Parathyroid adenoma (tissue), 2 donors: ENCODE results near the gene SARDH.

Experiments
- H2AFZ ChIP-seq: fragments of 300-600 bp; sonication (generic); one replicate; pipeline ENCODE4 v1.7.0; 2017; ENCODE audit warnings: antibody characterized with exemption, mild to moderate bottlenecking
- H3K27ac ChIP-seq: fragments of 300-600 bp; sonication (generic); one replicate; pipeline ENCODE4 v1.7.0; 2017
- H3K27me3 ChIP-seq: fragments of 300-600 bp; sonication (generic); one replicate; pipeline ENCODE4 v1.7.0; 2017; ENCODE audit warnings: low read length; ENCODE audit not compliant: control insufficient read depth, insufficient read depth
- H3K36me3 ChIP-seq: fragments of 300-600 bp; sonication (generic); one replicate; pipeline ENCODE4 v1.7.0; 2017; ENCODE audit warnings: low read length; ENCODE audit not compliant: control insufficient read depth, insufficient read depth
- H3K4me1 ChIP-seq: fragments of 300-600 bp; sonication (generic); one replicate; pipeline ENCODE4 v1.7.0; 2017; ENCODE audit warnings: control low read depth
- H3K4me2 ChIP-seq: fragments of 300-600 bp; sonication (generic); one replicate; pipeline ENCODE4 v1.7.0; 2017; ENCODE audit warnings: low read length
- H3K4me3 ChIP-seq: fragments of 300-600 bp; sonication (generic); one replicate; pipeline ENCODE4 v1.7.0; 2017; ENCODE audit warnings: low read depth, low read length
- H3K79me2 ChIP-seq: fragments of 300-600 bp; sonication (generic); one replicate; pipeline ENCODE4 v1.7.0; 2017; ENCODE audit warnings: control low read depth
- H3K9ac ChIP-seq: fragments of 300-600 bp; sonication (generic); one replicate; pipeline ENCODE4 v1.7.0; 2017; ENCODE audit warnings: mild to moderate bottlenecking
- H3K9me3 ChIP-seq: fragments of 300-600 bp; sonication (generic); one replicate; pipeline ENCODE4 v1.7.0; 2017; ENCODE audit warnings: low read length; ENCODE audit not compliant: control insufficient read depth
- TF ChIP-seq, protein P1 (sequence below): fragments of 300-600 bp; sonication (generic); IDR thresholded peaks from one replicate; pipeline ENCODE4 v1.7.0; 2017; ENCODE audit warnings: antibody characterized with exemption, mild to moderate bottlenecking
- donor health status: primary hyperparathyroidism.

SARDH gene

DNA sequence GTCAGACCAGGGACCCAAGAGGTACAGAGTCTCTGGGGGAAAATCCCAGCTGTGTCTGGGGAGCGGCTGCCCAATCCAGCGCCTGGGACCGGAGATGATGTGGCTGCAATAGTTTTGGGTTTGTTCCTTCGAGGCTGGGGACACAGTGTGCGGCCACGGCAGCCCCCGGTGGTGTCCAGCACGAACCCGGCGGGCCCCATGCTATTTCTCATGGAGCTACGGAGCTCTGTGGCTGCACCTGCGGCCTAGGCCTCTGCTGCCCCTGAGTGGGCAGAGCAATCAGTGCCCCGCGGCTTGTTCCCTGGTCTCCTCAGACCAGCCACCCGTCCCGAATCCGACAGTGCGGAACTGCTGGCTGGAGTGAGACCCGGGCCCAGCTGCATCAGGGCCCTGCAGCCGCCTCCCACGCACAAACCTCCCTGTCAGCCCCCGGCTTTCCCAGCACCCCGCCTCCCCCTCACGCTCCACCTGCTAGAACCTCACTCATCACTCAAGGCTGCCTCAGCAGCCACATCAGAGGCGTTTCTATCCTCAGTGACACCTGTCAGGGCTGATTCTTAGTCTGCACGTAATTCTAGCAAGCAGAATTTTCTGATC, 29.0 kb downstream of the SARDH start:
- Histone ChIP-seq H3K27ac (no peak overlapping the region), H3K27me3 (no peaks in the 10 kb centered on the region), H3K36me3 (no peaks in the 10 kb centered on the region), H3K9ac (no peak overlapping the region), H3K4me1 (no peaks in the 10 kb centered on the region), H3K4me3 (no peak overlapping the region), H3K79me2 (no peaks in the 10 kb centered on the region), H3K9me3 (no peaks in the 10 kb centered on the region), H3K4me2 (no peak overlapping the region), H2AFZ (no peak overlapping the region)
- TF ChIP-seq, protein P1, sequence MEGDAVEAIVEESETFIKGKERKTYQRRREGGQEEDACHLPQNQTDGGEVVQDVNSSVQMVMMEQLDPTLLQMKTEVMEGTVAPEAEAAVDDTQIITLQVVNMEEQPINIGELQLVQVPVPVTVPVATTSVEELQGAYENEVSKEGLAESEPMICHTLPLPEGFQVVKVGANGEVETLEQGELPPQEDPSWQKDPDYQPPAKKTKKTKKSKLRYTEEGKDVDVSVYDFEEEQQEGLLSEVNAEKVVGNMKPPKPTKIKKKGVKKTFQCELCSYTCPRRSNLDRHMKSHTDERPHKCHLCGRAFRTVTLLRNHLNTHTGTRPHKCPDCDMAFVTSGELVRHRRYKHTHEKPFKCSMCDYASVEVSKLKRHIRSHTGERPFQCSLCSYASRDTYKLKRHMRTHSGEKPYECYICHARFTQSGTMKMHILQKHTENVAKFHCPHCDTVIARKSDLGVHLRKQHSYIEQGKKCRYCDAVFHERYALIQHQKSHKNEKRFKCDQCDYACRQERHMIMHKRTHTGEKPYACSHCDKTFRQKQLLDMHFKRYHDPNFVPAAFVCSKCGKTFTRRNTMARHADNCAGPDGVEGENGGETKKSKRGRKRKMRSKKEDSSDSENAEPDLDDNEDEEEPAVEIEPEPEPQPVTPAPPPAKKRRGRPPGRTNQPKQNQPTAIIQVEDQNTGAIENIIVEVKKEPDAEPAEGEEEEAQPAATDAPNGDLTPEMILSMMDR = no peak

DNA sequence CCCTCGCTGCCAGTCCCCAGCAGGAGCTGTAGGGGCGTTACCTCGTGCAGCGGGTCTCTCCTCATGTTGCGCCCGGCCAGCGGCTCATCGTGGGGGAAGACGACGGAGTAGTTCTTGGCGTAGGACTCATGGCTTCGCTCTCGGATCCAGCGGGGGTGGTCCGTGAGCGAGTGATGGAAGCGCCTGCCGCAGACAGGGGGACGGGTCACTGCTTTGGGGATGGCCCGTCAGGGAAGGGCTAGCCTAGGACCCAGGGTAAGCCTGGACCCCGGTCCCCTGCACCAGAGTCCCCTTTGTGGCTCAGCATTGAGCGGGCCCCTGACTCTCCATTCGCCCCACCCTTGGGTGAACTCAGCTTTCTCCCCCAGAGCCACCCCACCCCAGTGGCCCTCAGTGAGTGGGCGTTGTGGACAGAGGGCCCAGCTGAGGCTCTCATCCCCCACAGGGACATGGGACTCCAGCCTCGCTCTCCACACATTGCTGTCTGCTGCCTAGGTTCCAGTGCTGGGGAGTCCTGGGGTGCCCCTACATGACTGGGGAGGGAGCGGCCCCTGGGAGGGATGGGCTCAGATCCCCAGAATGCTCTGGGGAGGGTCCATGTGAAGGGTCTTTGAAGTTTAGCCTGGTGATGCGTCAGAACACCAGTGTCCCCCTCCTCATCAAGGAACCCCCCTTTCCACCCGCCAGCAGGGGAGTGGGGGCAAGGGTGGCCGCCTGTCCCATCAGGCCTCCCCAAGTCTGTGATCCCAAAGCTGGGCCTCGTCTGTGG, 29.7 kb downstream of the SARDH start:
- H3K9ac ChIP-seq = no peak overlapping the region
- no peaks in the 10 kb centered on the region for H3K36me3 ChIP-seq
- no peaks in the 10 kb centered on the region for H3K9me3 ChIP-seq
- no peaks in the 10 kb centered on the region for H3K4me1 ChIP-seq
- H2AFZ ChIP-seq = no peak overlapping the region
- H3K79me2 ChIP-seq = no peaks in the 10 kb centered on the region
- H3K4me2 ChIP-seq = no peak overlapping the region
- TF ChIP-seq, protein P1 = no peak
- H3K27ac ChIP-seq = no peak overlapping the region
- H3K4me3 ChIP-seq = no peak overlapping the region
- H3K27me3 ChIP-seq = no peaks in the 10 kb centered on the region

DNA sequence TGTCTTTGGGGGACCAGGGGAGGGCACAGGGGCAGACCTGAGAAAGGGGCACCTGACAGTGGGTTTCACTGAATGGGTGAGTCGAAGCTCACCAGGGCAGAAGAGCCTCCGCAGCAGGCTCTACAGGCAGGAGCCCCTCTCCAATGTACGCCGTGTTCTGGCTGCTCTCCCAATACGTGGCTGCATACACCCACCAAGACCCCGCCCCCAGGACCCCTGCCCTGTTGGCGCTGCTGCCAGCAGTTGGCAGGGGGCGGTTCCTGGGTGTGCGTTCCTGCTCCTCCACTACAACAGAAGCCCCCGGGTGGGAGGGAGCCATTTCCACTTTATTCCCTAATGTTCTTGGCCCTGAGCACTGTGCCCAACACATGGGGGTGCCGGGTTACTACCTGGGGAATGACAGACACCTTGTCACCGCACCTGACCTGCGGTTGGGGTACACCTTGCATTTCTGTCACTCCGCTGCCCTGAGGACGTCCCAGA, 30.3 kb downstream of the SARDH start:
- H3K79me2 ChIP-seq = no peaks in the 10 kb centered on the region
- no peak overlapping the region for H2AFZ ChIP-seq
- no peak overlapping the region for H3K27ac ChIP-seq
- TF ChIP-seq, protein P1 = no peak
- no peak overlapping the region for H3K4me3 ChIP-seq
- H3K4me1 ChIP-seq = no peaks in the 10 kb centered on the region
- H3K9me3 ChIP-seq = no peaks in the 10 kb centered on the region
- H3K27me3 ChIP-seq = no peaks in the 10 kb centered on the region
- H3K36me3 ChIP-seq = no peaks in the 10 kb centered on the region
- H3K9ac ChIP-seq = no peak overlapping the region
- no peak overlapping the region for H3K4me2 ChIP-seq

DNA sequence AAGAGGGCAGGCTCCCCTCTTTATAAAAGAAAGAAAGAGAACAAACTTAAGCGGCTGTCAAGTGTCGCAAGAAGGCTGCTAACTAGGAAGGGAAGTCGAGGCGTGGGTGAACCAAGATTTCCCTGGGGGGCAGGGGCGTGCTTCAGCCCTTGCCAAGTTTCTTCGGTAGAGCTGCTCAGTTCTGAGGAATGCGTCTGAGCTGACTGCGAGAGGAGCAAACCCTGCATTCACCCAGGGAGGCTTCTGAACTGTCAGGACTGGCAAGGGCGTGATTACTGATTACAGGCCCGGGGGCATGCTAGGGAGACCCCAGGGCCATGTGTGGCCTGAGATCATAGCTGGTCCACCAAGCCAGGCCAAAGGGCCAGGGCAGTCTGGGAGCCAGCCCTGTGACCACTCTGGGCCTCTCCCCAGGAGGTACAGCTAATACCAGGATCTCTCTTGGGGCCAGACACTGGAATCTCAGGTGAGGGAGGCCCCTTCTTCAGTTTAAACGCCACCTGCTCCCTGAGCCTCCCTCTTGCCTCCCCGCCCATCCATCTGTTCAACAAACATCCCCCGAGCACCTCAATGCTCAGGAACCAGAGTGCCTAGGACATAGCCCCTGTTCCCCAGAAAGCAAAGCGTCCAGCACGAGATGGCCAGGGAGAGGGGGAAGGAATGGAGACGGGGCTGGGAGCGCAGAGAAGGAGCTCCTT, 30.9 kb downstream of the SARDH start:
- Histone ChIP-seq H2AFZ (no peak overlapping the region), H3K36me3 (no peaks in the 10 kb centered on the region), H3K4me2 (no peak overlapping the region), H3K27me3 (no peaks in the 10 kb centered on the region), H3K4me3 (no peak overlapping the region), H3K4me1 (no peaks in the 10 kb centered on the region), H3K27ac (no peak overlapping the region), H3K9ac (no peak overlapping the region), H3K79me2 (no peaks in the 10 kb centered on the region), H3K9me3 (no peaks in the 10 kb centered on the region)
- TF ChIP-seq, protein P1 = no peak
